ENCODE results near the gene SMIM24. TPM values are rescaled to one million over a fixed set of nuclear protein-coding genes. Genes with fewer than 3 reads are reported as not detected.

Gene SMIM24
- total RNA-seq, 1 donor from 2014 or later: 1.3 TPM

GRCh38 chr19:3492919-3493318, 12.6 kb upstream of the SMIM24 start:
- H3K4me1 Mint-ChIP-seq (ENCODE audit: low read depth): no peaks in the 10 kb centered on the region
- TF ChIP-seq CTCF (IDR thresholded peaks at IDR 0.05; ENCODE audit: unreplicated experiment): no peak
- DNase-seq (ENCODE audit: low spot score, unreplicated experiment): no peak
- H3K27ac Mint-ChIP-seq: no peak overlapping the region
- no peak overlapping the region for H3K4me3 Mint-ChIP-seq (ENCODE audit: low read depth)
- no peaks in the 10 kb centered on the region for H3K9me3 Mint-ChIP-seq (ENCODE audit: low read depth)
- peaks cover 11% of the 10 kb centered on the region for H3K36me3 Mint-ChIP-seq (ENCODE audit: insufficient read depth)
- no peaks in the 10 kb centered on the region for H3K27me3 Mint-ChIP-seq

- TF ChIP-seq CTCF (IDR thresholded peaks at IDR 0.05; ENCODE audit: unreplicated experiment): no peak
- Mint-ChIP-seq H3K36me3 (ENCODE audit: insufficient read depth) (peaks cover 11% of the 10 kb centered on the region), H3K27ac (no peak overlapping the region), H3K4me3 (ENCODE audit: low read depth) (no peak overlapping the region), H3K27me3 (no peaks in the 10 kb centered on the region), H3K4me1 (ENCODE audit: low read depth) (no peaks in the 10 kb centered on the region), H3K9me3 (ENCODE audit: low read depth) (no peaks in the 10 kb centered on the region)
- no peak for DNase-seq (ENCODE audit: low spot score, unreplicated experiment)
These were observed 12.0 kb upstream of the SMIM24 start for GRCh38 chr19:3492131-3492839.

- DNase-seq (ENCODE audit: low spot score, unreplicated experiment): no peak
- Mint-ChIP-seq H3K36me3 (ENCODE audit: insufficient read depth) (peaks cover 13% of the 10 kb centered on the region), H3K27me3 (no peaks in the 10 kb centered on the region), H3K4me3 (ENCODE audit: low read depth) (no peak overlapping the region), H3K9me3 (ENCODE audit: low read depth) (no peaks in the 10 kb centered on the region), H3K27ac (no peak overlapping the region), H3K4me1 (ENCODE audit: low read depth) (no peaks in the 10 kb centered on the region)
- TF ChIP-seq CTCF (IDR thresholded peaks at IDR 0.05; ENCODE audit: unreplicated experiment): no peak
These were observed 11.2 kb upstream of the SMIM24 start for GRCh38 chr19:3491396-3492119.

- Mint-ChIP-seq H3K4me3 (ENCODE audit: low read depth) (no peak within 1 kb of the TSS), H3K4me1 (ENCODE audit: low read depth) (peaks cover 4% of the 10 kb centered on the region), H3K36me3 (ENCODE audit: insufficient read depth) (peaks cover 6% of the 10 kb centered on the region), H3K27me3 (peaks cover 6% of the 10 kb centered on the region), H3K9me3 (ENCODE audit: low read depth) (no peaks in the 10 kb centered on the region), H3K27ac (no peak within 1 kb of the TSS)
- TF ChIP-seq CTCF (IDR thresholded peaks at IDR 0.05; ENCODE audit: unreplicated experiment): no peak
- no peak for DNase-seq (ENCODE audit: low spot score, unreplicated experiment)
These were observed 2.9 kb upstream of the SMIM24 start, which contains the start of gene SMIM44 for GRCh38 chr19:3483226-3483628. TSS of gene SMIM44 (minus strand) at chr19:3483441. CDS start at chr19:3483403, 38 bp downstream.

GRCh38 chr19:3482507-3483225, 2.3 kb upstream of the SMIM24 start:
- DNase-seq (ENCODE audit: low spot score, unreplicated experiment): no peak
- Mint-ChIP-seq H3K4me1 (ENCODE audit: low read depth) (peaks cover 4% of the 10 kb centered on the region), H3K36me3 (ENCODE audit: insufficient read depth) (peaks cover 2% of the 10 kb centered on the region), H3K9me3 (ENCODE audit: low read depth) (no peaks in the 10 kb centered on the region), H3K27me3 (peaks cover 6% of the 10 kb centered on the region), H3K27ac (no peak overlapping the region), H3K4me3 (ENCODE audit: low read depth) (no peak overlapping the region)
- TF ChIP-seq CTCF (IDR thresholded peaks at IDR 0.05; ENCODE audit: unreplicated experiment): no peak
